Keratinocyte (primary cell): ENCODE data around the gene ZBTB9. TPM values are rescaled to one million over a fixed set of nuclear protein-coding genes. Genes with fewer than 3 reads are reported as not detected.

Source experiments
- DNase-seq: peaks from one replicate; pipeline ENCODE4 v3.0.0-alpha.2; 2011; ENCODE audit warnings: low read depth, missing footprints, low spot score
- FAIRE-seq: peaks from 2 replicates; lab custom pipeline; 2011; peaks lifted over from hg19 to GRCh38; lab: Jason Lieb, UNC
- H2AFZ ChIP-seq: 2 replicates; pipeline ENCODE4 v1.6.0; 2012; ENCODE audit warnings: low read length, control low read depth, inconsistent platforms; ENCODE audit not compliant: control insufficient read depth
- H3K27ac ChIP-seq: 2 replicates; pipeline ENCODE4 v1.5.1; 2011; ENCODE audit warnings: low read length; ENCODE audit not compliant: control insufficient read depth, insufficient read depth
- H3K27me3 ChIP-seq: 3 replicates; pipeline ENCODE4 v1.6.0; 2011; ENCODE audit warnings: low read length; ENCODE audit not compliant: control insufficient read depth, insufficient read depth; ENCODE audit errors: extremely low read depth
- H3K36me3 ChIP-seq, 2 experiments: 2 replicates in 1 of 2; 3 replicates in 1 of 2; pipeline ENCODE4 v1.5.1; 2011; ENCODE audit warnings: low read length in 2 of 2, mild to moderate bottlenecking in 1 of 2; ENCODE audit not compliant: control insufficient read depth in 2 of 2, insufficient read depth in 2 of 2; ENCODE audit errors: extremely low read depth in 1 of 2
- H3K4me1 ChIP-seq: 3 replicates; pipeline ENCODE4 v1.5.1; 2011; ENCODE audit warnings: low read length; ENCODE audit not compliant: control insufficient read depth, insufficient read depth; ENCODE audit errors: extremely low read depth
- H3K4me2 ChIP-seq: 3 replicates; pipeline ENCODE4 v1.6.0; 2011; ENCODE audit warnings: low read depth, low read length; ENCODE audit not compliant: control insufficient read depth, insufficient read depth; ENCODE audit errors: extremely low read depth
- H3K4me3 ChIP-seq, 3 experiments: fragments of 200-600 bp in 1 of 3; sonication (generic) in 1 of 3; 2 replicates in 2 of 3; 3 replicates in 1 of 3; pipeline ENCODE4 v1.5.1; 2011 to 2016; ENCODE audit warnings: low read length in 3 of 3, mild to moderate bottlenecking in 3 of 3, control low read depth in 2 of 3, inconsistent platforms in 1 of 3, low read depth in 1 of 3, mixed read lengths in 1 of 3, mixed run types in 1 of 3, moderate library complexity in 1 of 3; ENCODE audit not compliant: control insufficient read depth in 2 of 3, insufficient read depth in 2 of 3; ENCODE audit errors: extremely low read depth in 1 of 3
- H3K79me2 ChIP-seq: 2 replicates; pipeline ENCODE4 v1.6.0; 2012; ENCODE audit warnings: low read length; ENCODE audit not compliant: control insufficient read depth, insufficient read depth
- H3K9ac ChIP-seq: 3 replicates; pipeline ENCODE4 v1.6.0; 2011; ENCODE audit warnings: low read length; ENCODE audit not compliant: control insufficient read depth, insufficient read depth; ENCODE audit errors: extremely low read depth
- H3K9me1 ChIP-seq: 3 replicates; pipeline ENCODE4 v1.6.0; 2011; ENCODE audit warnings: low read length; ENCODE audit not compliant: control insufficient read depth, insufficient read depth; ENCODE audit errors: extremely low read depth
- H3K9me3 ChIP-seq: 2 replicates; pipeline ENCODE4 v1.5.1; 2012; ENCODE audit warnings: low read depth, low read length; ENCODE audit not compliant: control insufficient read depth
- H4K20me1 ChIP-seq: 3 replicates; pipeline ENCODE4 v1.6.0; 2011; ENCODE audit warnings: low read length; ENCODE audit not compliant: control insufficient read depth, insufficient read depth; ENCODE audit errors: extremely low read depth
- EZH2 ChIP-seq: IDR thresholded peaks from one replicate; pipeline ENCODE4 v1.6.1; 2012; ENCODE audit warnings: inconsistent platforms, mild to moderate bottlenecking, low read length, moderate library complexity
- dilution Hi-C: fragments of 300-500 bp; cut with MboI; formaldehyde crosslinking; loops from one replicate; pipeline ENCODE4 v1.7.0; 2020; ENCODE audit warnings: low sequenced_read_pairs; ENCODE audit not compliant: extremely low pct_ligation_motif_present
- polyA plus RNA-seq, 5 experiments: library from polyadenylated mRNA; depleted of rRNA in 3 of 5; stranded (reverse) in 3 of 5; stranded (forward) in 1 of 5; unstranded in 1 of 5; fragments of >200 nt; gene quantifications; 1 replicate in 1 of 5; 2 replicates in 3 of 5; 3 replicates in 1 of 5; pipeline versions ENCODE4 v1.2.1 to v1.2.3, GENCODE V29; 2011 to 2012; ENCODE audit warnings: missing spikeins in 2 of 5, low read depth in 1 of 5, low replicate concordance in 1 of 5
- TF ChIP-seq, protein P1 (sequence below), 3 experiments: IDR thresholded peaks in 1 of 3; conservative IDR thresholded peaks in 1 of 3; optimal IDR thresholded peaks in 1 of 3; 2 replicates in 2 of 3; 3 replicates in 1 of 3; pipeline versions ENCODE3 to v1.5.1; 2011; ENCODE audit warnings: low read length in 3 of 3, mild to moderate bottlenecking in 3 of 3, moderate library complexity in 2 of 3, control low read depth in 1 of 3, inconsistent platforms in 1 of 3; ENCODE audit not compliant: insufficient read depth in 2 of 3; ENCODE audit errors: extremely low read depth in 1 of 3

ZBTB9 gene
- polyA plus RNA-seq, 1 donor (not counting 4 experiments of a cell fraction or from before 2014, with no cell fraction given), result 7.8 TPM

DNA sequence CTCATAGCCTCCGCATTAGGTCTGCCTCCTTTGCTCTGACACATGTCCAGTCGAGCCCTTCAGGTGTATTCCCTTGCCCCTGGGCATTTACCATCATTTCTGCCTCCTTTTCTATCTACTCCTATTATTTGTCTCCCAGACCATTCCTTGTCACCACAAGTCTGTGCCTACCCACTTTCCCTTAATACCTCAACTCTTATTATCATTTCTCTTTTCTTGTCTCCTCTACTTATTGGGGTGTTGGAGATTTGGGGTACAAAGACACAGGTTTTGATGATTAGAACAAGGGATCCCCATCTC lies 33.1 kb upstream of the ZBTB9 start:
- dilution Hi-C loops, result no loop called here
- H3K4me2 ChIP-seq, result no peak overlapping the region

DNA sequence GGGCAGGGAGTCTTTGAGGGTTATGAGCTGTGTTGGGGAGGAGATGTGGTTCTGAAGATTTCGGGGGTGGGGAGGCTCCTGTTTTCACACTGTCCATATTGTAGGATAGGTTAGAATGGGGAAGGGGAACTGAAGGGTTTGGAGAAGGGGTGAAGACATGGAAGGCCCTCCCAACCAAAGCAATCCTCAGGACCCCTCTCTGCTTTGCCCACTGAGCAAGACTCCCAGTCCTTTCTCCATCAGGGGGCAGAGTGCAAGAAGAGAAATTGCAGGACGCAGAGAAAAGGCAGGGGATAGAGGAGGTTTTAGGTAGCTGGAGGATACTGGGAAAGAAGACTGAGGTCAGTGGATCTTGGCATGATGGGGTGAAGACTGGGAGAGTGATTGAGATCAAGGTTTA lies 30.6 kb upstream of the ZBTB9 start:
- no peak overlapping the region for H3K9ac ChIP-seq
- H3K36me3 ChIP-seq, result no peaks in the 10 kb centered on the region
- H3K27me3 ChIP-seq, result no peaks in the 10 kb centered on the region
- no peak for FAIRE-seq
- H3K4me3 ChIP-seq, result no peak overlapping the region
- peaks cover 4% of the 10 kb centered on the region for H3K79me2 ChIP-seq
- no peak for DNase-seq
- H3K4me2 ChIP-seq, result no peak overlapping the region
- H3K9me3 ChIP-seq, result no peaks in the 10 kb centered on the region
- TF ChIP-seq, protein P1, sequence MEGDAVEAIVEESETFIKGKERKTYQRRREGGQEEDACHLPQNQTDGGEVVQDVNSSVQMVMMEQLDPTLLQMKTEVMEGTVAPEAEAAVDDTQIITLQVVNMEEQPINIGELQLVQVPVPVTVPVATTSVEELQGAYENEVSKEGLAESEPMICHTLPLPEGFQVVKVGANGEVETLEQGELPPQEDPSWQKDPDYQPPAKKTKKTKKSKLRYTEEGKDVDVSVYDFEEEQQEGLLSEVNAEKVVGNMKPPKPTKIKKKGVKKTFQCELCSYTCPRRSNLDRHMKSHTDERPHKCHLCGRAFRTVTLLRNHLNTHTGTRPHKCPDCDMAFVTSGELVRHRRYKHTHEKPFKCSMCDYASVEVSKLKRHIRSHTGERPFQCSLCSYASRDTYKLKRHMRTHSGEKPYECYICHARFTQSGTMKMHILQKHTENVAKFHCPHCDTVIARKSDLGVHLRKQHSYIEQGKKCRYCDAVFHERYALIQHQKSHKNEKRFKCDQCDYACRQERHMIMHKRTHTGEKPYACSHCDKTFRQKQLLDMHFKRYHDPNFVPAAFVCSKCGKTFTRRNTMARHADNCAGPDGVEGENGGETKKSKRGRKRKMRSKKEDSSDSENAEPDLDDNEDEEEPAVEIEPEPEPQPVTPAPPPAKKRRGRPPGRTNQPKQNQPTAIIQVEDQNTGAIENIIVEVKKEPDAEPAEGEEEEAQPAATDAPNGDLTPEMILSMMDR (optimal IDR thresholded peaks at IDR 0.05 in 1 of 3, IDR thresholded peaks at IDR 0.05 in 1 of 3, conservative IDR thresholded peaks at IDR 0.05 in 1 of 3; ENCODE audit: extremely low read depth in 1 of 3, insufficient read depth in 2 of 3, low read length in 3 of 3), result no peak
- TF ChIP-seq EZH2, result no peak
- H4K20me1 ChIP-seq, result no peaks in the 10 kb centered on the region
- peaks cover 24% of the 10 kb centered on the region for H3K4me1 ChIP-seq
- H3K9me1 ChIP-seq, result no peaks in the 10 kb centered on the region
- no peak overlapping the region for H2AFZ ChIP-seq
- H3K27ac ChIP-seq, result no peak overlapping the region
- dilution Hi-C loops, result no loop called here

More for the DNA sequence above, 33.1 kb upstream of the ZBTB9 start:
- H3K27me3 ChIP-seq, result no peaks in the 10 kb centered on the region
- no peaks in the 10 kb centered on the region for H3K9me1 ChIP-seq
- peaks cover 27% of the 10 kb centered on the region for H3K4me1 ChIP-seq
- DNase-seq (no peak), FAIRE-seq (no peak)
- no peak for TF ChIP-seq EZH2
- TF ChIP-seq, protein P1 (optimal IDR thresholded peaks at IDR 0.05 in 1 of 3, IDR thresholded peaks at IDR 0.05 in 1 of 3, conservative IDR thresholded peaks at IDR 0.05 in 1 of 3; ENCODE audit: extremely low read depth in 1 of 3, insufficient read depth in 2 of 3, low read length in 3 of 3), result no peak
- H2AFZ ChIP-seq, result no peak overlapping the region
- H3K9ac ChIP-seq, result no peak overlapping the region
- no peaks in the 10 kb centered on the region for H3K9me3 ChIP-seq
- H3K36me3 ChIP-seq, result peaks cover 3 to 8% of the 10 kb centered on the region in 2 experiments
- peaks cover 4% of the 10 kb centered on the region for H4K20me1 ChIP-seq
- H3K79me2 ChIP-seq, result peaks cover 13% of the 10 kb centered on the region
- H3K4me3 ChIP-seq, result no peak overlapping the region
- no peak overlapping the region for H3K27ac ChIP-seq
